Fibroblast of villous mesenchyme (primary cell): ENCODE measurements around the gene FOXI2. TPM values are rescaled to one million over a fixed set of nuclear protein-coding genes. Genes with fewer than 3 reads are reported as not detected.

Experiments used
- DNase-seq: peaks from one replicate; pipeline ENCODE4 v3.0.0-alpha.2; 2010; ENCODE audit warnings: low read depth
- H3K4me3 ChIP-seq: 2 replicates; pipeline ENCODE4 v1.5.1; 2011; ENCODE audit warnings: low read depth, mild to moderate bottlenecking, low read length
- total RNA-seq: library from RNA; depleted of rRNA; stranded (reverse); fragments of >200 nt; gene quantifications from 2 replicates; pipeline ENCODE4 v1.2.3, GENCODE V29; 2012
- TF ChIP-seq, protein P1 (sequence below): IDR thresholded peaks from 2 replicates; pipeline ENCODE4 v1.5.1; 2012; ENCODE audit warnings: low read depth, mild to moderate bottlenecking, low read length; ENCODE audit not compliant: insufficient read depth

The FOXI2 gene
- total RNA-seq, 1 donor: not detected

DNA sequence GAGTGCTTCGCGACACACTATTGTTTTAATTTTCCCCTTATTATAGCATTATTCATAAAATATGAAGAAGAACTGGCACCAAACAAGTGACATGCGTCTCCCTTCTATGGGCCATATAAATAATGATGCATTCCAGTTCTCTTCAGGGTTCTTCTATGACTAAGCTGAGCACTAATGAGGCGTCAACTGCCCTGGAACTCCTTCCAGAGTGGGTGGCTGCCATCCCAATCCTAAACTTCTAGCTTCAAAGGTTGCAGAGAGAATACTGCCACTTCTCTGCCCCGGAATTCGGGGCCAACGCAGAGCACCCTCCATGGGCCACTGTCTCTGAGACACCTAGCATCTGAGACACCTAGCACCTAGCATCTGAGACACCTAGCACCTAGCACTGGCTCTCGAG, 37.7 kb upstream of the FOXI2 start:
- no peak overlapping the region for H3K4me3 ChIP-seq
- TF ChIP-seq, protein P1, sequence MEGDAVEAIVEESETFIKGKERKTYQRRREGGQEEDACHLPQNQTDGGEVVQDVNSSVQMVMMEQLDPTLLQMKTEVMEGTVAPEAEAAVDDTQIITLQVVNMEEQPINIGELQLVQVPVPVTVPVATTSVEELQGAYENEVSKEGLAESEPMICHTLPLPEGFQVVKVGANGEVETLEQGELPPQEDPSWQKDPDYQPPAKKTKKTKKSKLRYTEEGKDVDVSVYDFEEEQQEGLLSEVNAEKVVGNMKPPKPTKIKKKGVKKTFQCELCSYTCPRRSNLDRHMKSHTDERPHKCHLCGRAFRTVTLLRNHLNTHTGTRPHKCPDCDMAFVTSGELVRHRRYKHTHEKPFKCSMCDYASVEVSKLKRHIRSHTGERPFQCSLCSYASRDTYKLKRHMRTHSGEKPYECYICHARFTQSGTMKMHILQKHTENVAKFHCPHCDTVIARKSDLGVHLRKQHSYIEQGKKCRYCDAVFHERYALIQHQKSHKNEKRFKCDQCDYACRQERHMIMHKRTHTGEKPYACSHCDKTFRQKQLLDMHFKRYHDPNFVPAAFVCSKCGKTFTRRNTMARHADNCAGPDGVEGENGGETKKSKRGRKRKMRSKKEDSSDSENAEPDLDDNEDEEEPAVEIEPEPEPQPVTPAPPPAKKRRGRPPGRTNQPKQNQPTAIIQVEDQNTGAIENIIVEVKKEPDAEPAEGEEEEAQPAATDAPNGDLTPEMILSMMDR: no peak
- DNase-seq: no peak

DNA sequence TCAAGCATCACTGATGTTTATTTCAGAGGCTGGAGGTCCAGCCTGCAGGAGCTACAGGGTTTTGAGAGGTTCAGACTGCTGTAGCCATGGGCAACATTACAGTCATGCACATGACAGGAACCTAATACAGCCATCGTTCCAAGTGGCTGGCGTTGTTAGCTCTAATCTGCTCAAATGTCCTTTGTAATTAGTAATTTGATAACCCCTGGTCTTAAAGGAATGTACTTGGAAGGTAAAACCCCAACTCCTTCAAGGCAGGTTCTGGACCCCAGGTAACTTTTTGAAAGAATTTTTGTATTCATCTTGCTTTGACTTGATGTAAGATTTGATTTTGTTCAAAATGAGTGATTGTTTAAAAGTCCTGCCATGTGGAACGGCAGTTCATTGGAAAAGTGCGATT, 34.7 kb upstream of the FOXI2 start:
- no peak overlapping the region for H3K4me3 ChIP-seq
- TF ChIP-seq, protein P1: no peak
- no peak for DNase-seq

DNA sequence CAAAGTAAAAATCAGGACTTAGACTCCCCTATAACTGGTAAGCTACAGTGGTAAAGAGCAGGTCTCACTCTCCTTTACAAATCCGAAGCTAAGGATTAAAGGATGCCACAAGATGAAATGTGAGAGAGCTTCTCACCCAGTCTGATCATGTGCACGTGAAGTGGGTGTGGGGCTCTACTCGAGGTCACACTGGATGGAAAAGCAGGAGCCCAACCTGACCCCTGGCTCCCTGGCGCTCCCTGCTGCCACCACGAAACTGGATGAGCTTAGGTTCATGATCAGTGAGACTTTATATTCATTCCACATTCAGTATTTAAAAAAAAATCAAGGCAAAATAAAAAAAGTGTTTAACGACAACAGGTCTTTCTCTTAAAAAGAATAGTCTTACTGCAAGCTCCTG, 21.7 kb upstream of the FOXI2 start:
- TF ChIP-seq, protein P1: no peak
- H3K4me3 ChIP-seq: no peak overlapping the region
- DNase-seq: no peak

DNA sequence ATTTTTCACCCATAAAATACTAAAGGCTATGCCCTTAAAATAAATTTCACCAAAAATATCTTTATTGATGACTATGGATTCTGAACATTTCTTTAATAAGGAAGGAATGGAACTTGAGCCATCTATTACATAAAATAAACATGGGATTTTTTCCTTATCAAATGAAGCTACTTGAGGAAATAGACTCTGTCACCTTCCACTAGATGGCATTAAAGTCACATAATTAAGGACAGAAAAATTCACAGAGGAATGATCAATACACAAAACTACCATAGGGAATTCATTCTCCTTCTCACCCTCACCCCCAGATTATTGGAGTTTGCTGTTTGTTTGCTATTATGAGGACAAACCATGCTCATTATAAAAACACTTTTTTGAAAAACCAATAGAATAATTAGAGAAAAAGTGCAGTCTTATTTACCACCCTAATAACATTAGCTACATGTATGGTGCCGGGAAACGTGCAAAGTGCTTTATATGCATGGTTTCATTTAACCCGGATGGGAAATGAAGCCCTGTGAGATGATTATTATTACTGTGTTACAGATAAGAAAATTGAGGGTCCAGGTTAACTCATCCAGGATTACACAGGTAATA, 21.1 kb upstream of the FOXI2 start:
- peak; percentile 34 for DNase-seq

DNA sequence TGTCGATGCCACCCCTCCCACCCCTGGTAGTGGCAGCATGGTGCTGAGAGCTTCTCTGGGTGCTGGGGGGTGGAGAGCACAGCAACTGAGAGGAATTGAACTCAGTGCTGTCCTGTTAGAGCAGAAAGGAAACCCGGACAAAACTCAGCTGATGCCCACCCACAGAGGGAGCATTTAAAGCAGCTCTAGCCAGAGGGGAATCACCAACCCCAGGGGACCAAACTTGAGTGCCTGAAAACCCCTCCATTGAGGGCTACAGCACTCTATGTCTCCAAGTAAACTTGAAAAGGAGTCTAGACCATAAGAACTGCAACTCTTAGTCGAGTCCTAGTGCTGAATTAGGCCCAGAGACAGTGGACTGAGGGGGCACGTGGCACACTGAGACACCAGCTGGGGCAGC, 16.8 kb upstream of the FOXI2 start:
- no peak overlapping the region for H3K4me3 ChIP-seq
- DNase-seq: no peak
- TF ChIP-seq, protein P1: no peak

More for the DNA sequence above, 21.1 kb upstream of the FOXI2 start:
- H3K4me3 ChIP-seq: no peak overlapping the region
- TF ChIP-seq, protein P1: peak; percentile 31

DNA sequence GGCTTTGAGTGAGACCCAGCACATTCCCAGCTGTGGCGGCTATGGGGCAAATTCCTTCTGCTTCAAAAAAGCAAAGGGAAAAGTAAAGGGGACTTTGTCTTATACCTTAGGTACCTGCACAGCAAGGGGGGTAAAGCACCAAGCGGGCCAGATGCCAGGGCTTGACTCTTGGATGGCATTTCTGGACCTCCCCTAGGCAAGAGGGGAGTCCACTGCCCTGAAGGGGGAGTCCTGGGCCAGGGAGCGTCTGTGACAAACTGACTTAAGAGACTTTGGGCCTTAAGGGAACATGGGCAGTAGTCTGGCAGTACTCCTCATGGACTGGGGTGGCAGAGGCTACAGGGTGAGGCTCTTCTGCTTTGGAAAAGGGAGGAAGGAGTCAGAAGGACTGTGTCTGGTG, 16.1 kb upstream of the FOXI2 start:
- DNase-seq: no peak
- TF ChIP-seq, protein P1: no peak
- no peak overlapping the region for H3K4me3 ChIP-seq

DNA sequence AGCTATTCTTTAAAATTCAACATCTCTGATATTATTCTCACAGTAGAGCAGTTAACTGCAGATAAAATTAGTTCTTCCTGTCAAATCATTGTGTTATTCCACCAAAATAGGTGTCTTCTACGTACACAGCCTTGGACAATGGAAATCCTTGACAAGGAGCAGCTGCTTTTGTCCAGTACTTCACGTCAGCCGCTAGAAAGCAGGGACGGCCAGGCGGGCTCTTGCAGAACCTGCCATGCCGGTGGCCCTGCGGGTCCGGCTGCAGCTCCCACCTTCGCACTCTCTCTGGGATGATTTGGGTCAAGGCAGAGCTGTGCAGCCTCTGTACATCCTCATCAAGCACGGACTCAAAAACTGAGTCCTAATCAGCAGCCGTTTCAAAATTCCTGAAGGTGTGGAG, 2.2 kb upstream of the FOXI2 start:
- TF ChIP-seq, protein P1: no peak
- DNase-seq: no peak

More for the DNA sequence above, 2.2 kb upstream of the FOXI2 start:
- H3K4me3 ChIP-seq: no peak overlapping the region
